GM18867 (cell line): Measurements from ENCODE around the gene ZNF628.
"Not testable (repeated sequence)": the region's sequence is repeated elsewhere in the genome, so short reads cannot be mapped to it uniquely, and the experiment has no call there.

Experiments used
- ATAC-seq: cut with Tn5 transposase; IDR thresholded peaks from one replicate; pipeline ENCODE4 v1.9.1; 2021; ENCODE audit warnings: mild to moderate bottlenecking, moderate library complexity; ENCODE audit not compliant: unreplicated experiment

Gene ZNF628

GRCh38 chr19:55476100-55476775, at the start of gene ZNF628:
TSS of gene ZNF628 (plus strand) at chr19:55476617. CDS start at chr19:55479911, 3,294 bp downstream.
- peak; percentile 88 for ATAC-seq

DNA sequence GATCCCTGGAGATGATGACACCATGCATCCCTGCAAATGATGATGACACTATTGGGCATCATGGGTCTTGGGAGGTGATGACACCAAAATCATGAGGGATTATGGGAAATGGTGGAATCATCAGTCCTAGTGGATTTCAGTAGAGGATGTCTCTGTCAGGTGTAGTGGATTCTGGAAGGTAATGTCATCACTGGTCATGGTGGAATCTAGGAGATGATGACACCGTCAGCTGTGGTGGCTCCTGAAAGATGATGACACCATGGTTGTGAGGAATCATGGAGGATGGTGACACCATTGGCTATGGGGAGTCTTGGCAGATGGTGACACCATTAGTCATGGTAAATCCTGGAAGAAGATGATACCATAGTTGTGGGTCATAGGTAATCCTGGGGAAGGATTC, 45.2 kb upstream of the ZNF628 start:
- ATAC-seq = no peak

GRCh38 chr19:55432241-55432959, 44.0 kb upstream of the ZNF628 start:
- no peak for ATAC-seq

- no peak for ATAC-seq
These were observed 43.1 kb upstream of the ZNF628 start for GRCh38 chr19:55433292-55433691.

DNA sequence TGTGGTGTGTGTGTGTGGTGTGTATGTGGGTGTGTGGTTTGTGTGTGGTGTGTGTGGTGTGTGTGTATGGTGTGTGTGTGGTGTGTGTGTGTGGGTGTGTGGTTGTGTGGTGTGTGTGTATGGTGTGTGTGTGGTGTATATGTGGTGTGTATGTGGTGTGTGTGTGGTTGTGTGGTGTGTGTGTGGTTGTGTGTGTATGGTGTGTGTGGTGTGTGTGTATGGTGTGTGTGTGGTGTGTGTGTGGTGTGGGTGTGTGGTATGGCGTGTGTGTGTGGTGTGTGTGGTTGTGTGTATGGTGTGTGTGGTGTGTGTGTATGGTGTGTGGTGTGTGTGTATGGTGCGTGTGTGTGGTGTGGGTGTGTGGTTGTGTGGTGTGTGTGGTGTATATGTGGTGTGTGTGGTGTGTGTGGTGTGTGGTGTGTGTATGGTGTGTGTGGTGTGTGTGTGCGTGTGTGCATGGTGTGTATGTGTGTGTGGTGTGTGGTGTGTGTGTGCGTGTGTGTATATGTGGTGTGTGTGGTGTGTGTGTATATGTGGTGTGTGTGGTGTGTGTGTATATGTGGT, 42.0 kb upstream of the ZNF628 start:
- no peak for ATAC-seq

DNA sequence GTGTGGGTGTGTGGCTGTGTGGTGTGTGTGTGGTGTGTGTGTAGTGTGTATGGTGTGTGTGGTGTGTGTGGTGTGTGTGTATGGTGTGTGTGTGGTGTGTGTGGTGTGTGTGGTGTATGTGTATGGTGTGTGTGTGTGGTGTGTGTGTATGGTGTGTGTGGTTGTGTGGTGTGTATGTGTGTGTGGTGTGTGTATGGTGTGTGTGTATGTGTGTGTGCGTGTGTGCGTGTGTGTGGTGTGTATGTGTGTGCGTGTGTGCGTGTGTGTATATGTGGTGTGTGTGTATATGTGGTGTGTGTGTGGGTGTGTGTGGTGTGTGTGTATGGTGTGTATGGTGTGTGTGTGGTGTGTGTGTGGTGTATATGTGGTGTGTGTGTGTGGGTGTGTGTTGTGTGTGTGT, 41.4 kb upstream of the ZNF628 start:
- ATAC-seq = no peak

DNA sequence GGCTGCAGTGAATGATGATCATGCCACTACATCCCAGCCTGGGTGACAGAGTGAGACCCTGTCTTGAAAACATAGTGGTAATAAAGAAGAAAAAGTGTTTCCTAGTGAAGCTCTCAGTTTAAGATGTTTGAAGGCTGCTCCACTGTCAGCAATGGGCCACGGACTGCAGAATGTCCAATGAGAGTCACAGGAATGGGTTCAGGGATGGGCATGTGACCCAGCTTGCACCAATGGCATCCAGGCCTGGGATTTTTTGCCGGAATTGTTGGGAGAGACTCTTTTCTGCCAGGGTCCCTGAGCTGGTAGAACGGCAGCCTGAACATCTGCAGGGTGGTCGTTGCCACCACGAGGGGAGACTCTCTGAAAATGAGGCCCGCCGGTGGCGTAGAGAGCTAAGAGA, 39.6 kb upstream of the ZNF628 start:
- ATAC-seq = no peak

- no peak for ATAC-seq
These were observed 39.0 kb upstream of the ZNF628 start for GRCh38 chr19:55437410-55437809.

DNA sequence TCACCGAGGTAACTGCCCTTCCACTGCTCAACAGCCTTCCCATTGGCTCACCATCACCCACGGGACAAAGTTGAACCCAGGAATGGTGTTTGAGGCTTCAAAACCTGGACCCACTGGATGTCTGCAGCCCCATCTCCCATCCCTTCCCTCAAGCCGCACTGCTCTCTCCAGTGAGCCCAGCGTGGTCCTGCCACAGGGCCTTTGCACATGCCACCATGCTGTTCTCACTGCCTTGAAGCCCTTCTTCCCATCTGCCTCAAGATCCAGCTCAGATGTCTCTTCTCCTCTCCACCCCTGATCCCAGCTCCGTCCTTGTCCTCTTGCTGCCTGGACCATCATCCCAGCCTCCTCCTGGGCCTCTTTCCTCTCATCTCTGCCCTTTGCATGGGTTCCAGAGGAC, 37.4 kb upstream of the ZNF628 start:
- no peak for ATAC-seq

DNA sequence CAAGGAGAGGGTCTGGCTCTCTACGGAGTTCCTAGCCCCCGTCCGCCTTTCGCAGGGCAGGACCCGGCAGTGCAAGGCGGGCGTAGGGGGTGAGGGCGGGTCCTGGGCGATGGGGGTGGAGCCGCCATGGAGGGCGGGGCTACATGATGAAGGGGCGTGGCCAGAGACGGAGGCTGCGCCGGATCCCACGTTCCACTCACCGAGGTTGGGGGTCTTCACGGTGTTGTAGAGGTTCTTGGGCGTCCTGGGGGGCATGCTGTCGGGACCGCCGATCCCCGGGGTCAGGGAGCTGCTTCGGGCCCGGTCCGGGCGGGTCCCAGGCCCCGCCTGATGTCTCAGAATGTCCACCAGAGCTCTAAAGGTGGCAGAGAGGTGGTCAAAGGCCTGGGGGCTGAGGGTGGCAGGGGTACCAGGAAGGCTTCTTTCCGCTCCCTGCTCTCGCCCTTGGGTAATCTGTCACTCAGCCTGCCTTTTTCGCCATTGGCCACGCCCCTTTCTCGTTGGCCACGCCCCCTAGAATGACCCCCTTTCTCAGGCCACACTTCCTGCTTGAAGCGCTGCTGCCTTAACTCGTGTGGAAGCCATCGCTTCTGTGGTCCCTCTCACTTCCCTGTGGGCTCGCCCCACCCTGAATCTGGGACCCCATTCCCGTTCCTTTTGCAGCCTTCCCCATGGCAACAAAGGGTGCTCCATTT, 35.9 kb upstream of the ZNF628 start:
- no peak for ATAC-seq

- no peak for ATAC-seq
These were observed 35.1 kb upstream of the ZNF628 start for GRCh38 chr19:55441319-55441691.

DNA sequence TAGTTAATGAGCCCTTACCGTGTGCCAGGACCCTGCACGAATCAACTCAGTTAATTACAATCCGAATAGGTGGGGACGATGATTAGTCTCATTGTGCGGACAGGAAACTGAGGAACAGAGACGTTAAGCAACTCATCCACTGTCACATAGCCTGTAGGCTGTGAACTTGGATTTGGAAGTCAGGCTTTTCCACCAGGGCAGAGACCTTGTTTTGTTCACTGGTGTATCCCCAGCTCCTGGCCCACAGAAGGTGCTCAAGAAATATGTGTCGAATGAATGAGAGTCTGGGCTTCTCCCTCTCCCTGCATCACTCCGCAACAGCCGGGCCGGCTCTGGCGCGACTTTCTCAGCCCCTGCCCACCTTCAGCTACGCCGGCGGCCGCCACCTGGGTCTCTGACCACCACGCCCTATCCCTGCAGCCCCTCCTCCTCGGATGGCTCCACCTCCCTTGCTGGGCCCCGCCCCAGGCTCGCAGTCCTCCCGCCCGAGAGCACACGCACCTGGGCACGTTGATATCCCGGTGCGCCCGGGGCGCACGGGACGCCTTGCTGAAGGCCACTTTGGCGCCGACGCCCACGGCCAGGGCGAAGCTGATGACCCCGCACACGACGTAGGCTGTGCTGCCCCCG, 34.6 kb upstream of the ZNF628 start:
- ATAC-seq = no peak

DNA sequence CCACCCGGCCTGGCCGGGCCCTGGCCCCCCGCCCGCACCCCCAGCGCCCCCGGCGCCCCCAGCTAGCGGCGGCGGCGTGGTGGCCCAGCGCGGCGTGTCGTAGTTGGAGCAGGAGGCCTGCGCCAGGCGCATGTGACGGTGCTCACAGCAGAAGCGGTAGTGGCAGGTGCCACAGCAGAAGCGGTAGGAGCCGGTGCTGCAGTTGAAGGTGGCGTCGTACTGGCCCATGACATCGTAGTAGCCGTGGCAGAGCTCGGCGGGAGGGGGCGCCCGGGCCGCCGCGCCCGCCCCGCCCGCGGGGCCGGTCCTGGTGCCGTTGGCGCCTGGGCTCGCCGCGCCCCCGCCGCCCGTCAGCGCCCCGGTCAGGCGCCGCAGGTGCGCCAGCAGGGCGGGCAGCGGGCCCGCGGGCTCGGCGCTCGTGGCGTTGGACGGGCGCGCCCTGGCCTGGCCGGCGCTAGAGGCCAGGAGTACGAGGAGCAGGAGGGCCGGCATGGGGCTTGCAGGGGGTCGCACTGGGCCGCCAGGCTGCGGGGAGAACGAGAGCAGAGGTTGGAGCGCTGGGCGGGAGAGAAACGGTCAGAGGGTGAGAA, 34.0 kb upstream of the ZNF628 start:
- no peak for ATAC-seq

DNA sequence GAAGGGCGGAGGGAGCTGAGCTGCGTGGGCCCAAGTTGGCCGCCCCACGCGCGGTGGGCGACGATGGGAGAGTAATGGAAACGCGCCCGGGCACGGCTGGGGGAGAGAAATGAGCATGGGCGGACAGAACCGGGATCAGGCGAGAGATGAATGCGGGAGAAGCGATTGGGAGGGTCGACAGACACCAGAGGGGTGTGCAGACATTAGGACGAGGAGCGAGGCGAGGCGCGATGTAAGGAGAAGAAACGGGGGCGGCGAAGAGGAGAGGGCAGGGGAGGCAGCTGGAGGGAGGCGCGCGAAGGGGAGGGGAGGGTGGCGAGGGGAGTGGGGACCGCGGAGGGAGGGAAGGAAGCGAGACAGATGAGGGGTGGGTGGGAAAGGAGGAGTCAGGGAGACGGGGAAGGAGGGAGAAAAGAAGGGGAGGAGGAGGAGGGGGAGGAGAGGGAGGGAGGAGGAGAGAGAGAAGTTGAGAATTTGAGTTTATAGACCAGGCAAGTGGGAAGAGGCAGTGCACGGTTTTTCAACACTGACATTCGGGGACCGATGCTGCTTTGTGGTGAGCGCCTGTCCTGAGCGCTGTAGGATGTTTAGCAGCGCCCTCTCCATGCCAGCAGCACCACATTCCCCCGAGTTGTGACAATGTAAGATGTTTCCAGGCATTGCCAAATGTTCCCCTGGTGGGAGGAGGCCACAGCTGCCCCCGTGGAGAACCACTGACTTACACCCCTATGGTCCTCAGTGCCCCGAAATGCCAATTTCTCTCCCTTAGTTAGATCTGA, 33.2 kb upstream of the ZNF628 start, which contains the start of gene SHISA7:
SHISA7 (minus strand) TSS at position 256 of the 779 bp plus-strand sequence. CDS start 437 bp downstream, outside the sequence.
- ATAC-seq = no peak

DNA sequence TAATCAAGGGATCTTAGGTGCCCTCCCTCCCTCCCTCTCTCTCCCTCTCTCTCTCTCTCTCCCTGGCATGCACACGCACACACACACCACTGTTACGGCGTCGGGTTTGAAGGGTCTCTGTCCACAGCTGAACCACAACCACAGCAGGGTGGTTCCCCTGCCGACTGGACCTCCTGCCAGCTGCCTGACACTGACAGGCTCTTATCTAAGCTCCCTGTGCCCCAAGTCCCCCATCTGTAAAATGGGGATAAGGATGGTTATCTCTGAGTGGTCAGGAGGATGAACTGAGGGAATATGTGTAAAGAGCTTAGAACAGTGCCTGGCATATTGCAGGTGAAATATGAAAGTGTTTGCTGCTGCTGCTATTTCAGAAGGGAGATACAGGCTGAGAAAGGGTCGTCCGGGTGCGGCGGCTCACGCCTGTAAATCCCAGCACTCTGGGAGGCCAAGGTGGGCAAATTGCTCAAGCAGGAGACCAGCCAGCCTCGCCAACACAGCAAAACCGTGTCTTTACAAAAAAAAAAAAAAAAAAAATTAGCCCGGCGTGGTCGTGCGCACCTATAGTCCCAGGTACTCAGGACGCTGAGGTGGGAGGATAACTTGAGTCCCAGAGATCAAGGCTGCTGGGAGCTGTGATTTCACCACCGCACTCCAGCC, 32.5 kb upstream of the ZNF628 start:
- no peak for ATAC-seq

GRCh38 chr19:55444646-55445045, 31.8 kb upstream of the ZNF628 start:
- ATAC-seq = no peak

DNA sequence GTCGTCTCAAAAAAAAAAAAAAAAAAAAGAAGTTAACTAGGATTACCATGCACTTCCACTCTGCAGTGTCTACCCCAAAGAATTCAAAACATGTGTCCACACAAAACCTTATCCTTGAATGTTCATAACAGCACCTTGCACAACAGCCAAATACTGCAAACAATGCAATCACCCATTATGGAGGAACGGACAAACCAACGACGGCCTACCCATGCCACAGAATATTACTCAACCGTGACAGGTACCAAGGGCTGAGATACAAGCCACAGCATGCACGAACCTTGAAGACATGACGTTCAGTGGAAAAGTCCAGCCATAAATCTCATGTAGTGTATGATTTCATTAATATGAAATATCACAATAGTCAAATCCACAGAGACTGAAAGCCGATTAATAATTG, 30.4 kb upstream of the ZNF628 start:
- ATAC-seq = no peak

DNA sequence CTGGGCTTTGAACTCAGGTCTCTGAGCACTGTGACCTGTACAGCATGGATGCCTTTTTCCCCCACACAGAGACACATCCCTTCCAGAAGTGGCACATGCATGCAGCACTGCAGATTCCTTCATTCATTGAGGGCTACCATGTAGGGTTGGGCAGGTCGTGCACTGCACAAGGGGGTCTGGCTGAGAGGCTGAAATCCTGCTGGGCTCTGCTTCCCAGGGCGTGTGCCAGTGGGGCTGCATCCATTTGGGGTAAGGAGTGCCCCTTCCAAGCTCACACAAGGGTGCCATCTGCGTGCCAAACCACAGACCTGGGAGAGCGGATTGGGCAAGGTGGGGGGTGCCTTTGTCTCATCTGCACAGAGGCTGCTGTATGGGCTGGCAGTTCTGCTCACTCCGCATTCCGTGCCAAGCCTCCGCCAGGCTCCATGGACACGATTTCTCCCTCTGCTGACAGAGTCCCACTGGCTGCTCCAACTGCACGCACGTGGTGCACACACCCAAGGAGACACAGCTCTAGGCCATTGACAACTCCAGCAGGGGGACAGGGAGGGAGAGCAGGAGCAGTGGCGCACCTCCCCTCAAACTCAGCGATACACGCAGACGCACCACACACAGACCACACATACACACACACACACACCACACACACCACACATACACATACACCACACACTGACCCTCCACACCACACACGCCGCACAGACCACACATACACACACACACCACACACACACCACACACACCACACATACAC, 28.8 kb upstream of the ZNF628 start:
- no peak for ATAC-seq

- not testable (repeated sequence) for ATAC-seq
These were observed 28.3 kb upstream of the ZNF628 start for GRCh38 chr19:55448175-55448490.
